8988T (cell line): ENCODE data around the gene LELP1.
"Not testable (repeated sequence)": the region's sequence is repeated elsewhere in the genome, so short reads cannot be mapped to it uniquely, and the experiment has no call there.

Experiments
- DNase-seq: peaks from one replicate; pipeline ENCODE4 v3.0.0; 2011

The LELP1 gene

DNA sequence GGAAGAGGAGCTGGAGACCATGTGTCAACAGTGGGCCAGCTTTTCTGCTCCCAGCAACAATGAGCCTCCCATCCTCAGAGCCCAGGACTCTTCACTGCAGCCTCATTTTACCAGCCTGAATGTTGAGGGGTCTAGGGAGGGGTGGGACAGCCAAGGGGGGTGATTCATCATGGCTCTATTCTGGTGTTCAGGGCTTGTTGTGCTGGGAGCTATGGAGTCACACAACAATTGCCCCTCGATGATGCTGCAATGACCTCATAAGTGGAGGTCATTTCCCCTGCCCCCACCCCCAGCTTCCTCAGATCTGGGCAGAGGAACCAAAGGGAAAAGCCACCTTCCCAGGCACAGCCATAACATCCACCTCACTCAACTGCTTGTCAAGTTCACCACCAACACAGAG, at the start of gene LELP1:
Gene LELP1, plus strand, starts transcription at position 301 of the 400 bp plus-strand sequence. CDS start 1,278 bp downstream, outside the sequence.
- DNase-seq: no peak

DNA sequence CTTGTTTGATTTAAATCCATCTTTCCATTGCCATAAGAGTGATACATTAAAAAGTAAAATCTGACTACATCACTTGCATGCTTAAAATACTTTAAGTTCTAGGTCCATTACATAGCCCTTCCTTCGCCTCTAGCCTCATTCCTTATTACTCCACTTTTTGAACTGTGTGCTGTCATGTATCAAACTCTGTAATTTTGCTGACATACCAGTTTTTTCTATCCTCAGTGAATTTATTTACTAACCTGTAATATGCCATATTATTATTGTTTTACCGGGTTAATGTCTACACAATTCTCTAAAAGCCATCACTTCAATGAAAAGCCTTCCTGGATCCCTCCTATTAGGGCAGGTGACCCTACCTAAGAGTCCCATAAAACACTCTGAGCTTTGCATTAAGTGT, 47.7 kb upstream of the LELP1 start:
- no peak for DNase-seq

DNA sequence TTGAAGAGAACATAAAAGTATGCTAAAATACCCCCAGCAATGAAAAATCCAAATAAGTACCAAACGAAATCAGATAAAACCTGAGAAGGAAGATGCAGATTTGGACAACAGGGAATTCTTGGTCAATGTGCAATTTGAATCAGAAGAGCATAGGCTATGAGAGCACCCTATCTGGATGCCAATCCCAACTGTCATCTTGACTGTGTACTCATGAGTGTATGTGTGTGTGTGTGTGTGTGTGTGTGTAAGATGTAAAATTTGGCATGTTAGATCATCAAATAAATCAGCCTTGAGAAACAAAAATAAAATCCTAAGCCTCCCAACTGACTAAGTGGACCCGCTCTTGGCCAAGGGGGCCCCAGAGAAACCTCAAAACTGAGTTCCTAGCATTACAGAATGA, 34.5 kb upstream of the LELP1 start:
- DNase-seq: no peak

DNA sequence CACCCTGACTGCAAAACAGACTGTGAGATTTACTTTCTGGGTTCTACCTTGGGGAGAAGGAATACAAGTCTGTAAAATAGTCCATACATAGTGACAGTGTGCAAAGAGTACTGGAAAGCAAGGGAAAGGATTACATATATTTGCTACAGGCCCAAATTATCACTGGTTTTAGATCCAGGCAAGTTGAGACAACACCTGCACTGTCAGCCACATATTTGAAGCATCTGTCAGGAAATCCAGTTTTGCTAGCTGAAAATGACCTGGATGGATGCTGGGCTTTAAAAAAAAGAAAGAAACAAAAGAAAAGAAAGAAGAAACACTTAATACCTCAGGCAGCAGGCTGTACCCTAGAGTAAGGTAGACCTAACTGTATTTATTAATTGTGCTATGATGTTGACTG, 28.6 kb upstream of the LELP1 start:
- no peak for DNase-seq

DNA sequence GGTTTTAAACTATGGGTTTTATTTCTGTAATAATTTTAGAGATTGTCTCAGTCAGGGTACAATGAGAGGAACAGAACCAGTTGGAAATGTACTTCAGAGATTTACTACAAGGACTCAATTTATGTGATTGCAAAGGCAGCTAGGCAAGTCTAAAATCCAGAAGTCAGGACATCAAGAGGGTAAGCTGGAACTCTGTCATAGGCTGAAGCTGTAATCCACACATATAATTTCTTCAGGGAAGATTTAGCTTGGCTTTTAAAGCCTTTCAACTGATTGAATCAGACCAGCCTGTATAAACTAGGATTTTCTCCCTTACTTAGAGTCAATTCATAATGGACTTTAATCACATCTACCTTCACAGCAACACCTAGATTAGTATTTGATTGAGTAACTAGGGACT, 24.3 kb upstream of the LELP1 start:
- DNase-seq: no peak

DNA sequence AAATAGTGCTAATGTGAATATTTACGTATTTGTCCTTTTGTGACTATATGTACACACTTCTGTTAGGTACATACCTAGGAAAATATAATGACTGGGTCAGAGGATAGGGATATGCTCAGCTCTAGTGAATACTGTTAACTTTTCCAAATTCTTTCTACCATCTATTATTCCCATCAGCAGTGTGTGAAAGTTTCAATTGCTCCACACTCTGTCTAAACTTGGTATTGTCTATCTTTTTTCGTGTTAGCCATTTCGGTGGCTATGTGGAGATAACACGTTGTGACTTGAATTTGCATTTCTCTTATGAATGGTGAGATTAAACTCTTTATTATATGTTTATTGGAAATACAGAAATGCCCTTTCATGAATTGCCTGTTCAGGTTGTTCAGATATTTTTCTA, 22.7 kb upstream of the LELP1 start:
- DNase-seq: no peak

DNA sequence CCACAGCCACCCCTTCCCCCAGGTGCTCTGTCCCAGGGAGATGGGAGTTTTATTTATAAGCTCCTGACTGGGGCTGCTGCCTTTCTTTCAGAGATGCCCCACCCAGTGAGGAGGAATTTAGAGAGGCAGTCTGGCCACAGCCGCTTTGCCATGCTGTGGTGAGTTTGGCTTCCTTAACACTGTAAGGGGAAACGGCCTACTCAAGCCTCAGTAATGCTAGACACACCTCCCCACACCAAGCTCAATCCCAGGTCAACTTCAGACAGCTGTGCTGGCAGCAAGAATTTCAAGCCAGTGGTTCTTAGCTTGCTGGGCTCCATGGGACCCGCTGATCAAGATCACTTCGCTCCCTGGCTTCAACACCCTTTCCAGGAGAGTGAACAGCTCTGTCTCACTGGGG, 14.9 kb upstream of the LELP1 start:
- DNase-seq: not testable (repeated sequence)

DNA sequence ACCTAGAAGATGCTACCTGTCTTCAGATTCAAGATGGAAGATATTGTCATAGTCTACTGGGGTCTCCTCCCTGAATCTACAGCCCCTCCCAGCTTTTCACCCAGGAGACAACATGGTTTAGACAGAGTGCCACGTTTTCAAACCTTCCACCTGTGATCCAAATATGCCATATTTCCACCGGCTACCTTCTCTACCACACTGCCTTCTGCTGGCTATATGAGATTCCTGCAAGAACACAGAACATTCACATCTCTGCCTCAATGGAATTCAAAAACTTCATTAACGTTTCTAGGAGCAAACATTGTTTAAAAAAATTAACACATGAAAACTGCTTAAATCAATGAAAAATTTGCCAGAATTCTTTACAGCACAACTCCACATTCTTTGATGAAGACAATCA, 12.9 kb upstream of the LELP1 start:
- no peak for DNase-seq

DNA sequence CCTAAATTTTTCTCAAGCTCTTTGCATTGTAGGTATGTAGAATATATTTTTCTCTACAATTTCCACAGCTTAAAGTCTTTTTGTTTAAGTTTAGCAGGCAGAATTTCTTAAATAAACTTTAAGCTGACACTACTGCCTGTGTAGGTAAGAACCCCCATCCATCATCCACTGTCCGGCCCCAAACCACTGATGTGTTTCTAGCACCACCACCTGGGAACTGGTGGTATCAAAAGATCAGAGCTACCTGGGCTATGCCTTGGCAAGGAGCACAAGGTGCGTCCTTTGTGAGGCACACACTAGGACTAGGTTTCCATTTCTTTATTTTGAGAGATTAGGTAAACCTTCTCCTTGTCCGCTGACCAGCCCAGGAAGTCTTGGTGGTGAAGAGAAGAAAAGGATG, 10.5 kb upstream of the LELP1 start:
- no peak for DNase-seq

DNA sequence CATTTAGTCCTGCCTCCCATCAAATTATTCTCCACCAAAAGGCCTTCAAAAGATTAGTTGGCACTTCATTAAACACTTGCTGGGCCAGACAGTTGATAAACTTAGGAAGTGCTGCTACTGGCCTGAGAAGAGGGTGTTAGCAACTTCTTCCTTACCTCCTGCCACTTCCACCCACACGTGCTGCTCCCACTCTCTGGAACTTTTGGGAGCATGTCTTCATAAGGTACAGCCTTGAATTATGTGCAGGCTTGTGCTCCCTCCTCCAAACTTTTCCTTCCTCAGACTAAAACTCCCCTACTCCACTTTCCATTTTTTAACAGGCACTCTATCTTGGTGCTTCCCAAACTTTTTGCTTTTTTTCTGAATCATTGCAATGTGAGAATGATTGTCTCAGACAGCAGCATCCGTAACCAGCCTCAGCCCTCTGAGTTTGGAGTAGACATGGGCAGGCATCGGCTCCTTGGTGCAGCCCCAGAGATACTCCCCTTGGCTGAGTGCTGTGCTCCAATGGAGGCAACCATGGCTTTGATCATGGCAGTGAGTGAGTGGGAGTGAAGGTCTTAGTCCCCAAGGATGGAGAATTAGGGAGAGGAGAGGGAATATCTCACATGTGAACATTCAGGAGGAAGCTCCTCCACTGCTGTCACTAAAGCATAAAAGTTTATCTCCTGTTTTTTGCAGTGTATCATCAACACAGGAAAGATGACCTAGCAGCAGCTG, 8.7 kb upstream of the LELP1 start:
- DNase-seq: no peak

DNA sequence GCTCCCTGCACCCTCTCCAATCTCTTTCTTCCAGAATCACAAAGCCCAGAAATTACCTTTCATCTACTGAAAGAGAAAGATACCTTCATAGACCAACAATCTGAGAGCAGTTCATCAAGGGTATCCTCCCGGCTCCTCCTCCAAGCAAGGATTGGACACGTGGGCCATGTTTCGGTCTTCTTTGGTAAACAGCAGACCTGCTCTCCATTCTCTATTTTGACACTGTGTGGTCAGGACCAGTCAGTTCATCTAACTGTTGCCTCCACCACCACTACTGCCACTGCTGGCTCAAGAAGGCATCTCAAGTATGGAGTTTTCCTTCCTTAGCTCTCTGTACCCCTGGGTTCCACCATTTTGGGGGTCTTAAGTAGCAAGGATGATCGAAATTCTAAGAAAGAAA, 8.0 kb upstream of the LELP1 start:
- DNase-seq: no peak

DNA sequence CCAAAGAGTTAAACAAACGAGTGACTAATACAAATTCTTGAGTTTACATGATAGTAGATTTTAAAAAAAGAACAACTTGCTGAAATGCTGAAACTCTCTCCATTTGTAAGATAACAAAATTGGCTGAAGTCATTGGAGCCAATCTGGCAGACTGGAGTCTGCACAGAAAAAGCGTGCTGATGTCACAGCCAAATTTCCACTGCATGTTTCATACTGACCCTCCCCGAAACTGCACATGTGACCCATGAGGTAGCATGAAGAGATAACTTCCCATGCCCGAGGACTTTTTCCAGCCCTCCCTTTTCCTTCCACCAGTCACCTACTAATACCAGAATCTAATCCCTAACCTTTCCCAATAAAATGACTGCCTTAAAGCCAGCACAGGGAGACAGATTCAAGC, 1.2 kb upstream of the LELP1 start:
- DNase-seq: no peak

DNA sequence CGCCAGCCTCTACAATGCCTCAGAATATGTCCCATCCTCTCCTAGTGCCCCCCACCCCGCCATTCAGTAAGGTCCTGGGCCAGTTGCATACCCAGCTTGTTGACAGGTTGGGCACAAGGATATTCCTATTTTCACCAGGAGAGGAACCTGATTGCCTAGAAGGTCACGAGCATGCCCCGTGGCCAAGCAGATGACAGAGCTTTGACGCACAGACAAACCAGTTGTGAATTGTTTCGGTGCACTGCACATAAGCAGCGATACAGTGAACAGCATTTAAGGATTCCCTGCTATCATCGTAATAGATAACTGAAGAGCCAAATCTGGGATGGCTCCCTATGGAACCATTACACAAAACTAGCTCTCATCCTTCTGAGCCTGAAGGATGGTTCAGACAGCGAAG, 3.4 kb downstream of the LELP1 start:
- DNase-seq: no peak

DNA sequence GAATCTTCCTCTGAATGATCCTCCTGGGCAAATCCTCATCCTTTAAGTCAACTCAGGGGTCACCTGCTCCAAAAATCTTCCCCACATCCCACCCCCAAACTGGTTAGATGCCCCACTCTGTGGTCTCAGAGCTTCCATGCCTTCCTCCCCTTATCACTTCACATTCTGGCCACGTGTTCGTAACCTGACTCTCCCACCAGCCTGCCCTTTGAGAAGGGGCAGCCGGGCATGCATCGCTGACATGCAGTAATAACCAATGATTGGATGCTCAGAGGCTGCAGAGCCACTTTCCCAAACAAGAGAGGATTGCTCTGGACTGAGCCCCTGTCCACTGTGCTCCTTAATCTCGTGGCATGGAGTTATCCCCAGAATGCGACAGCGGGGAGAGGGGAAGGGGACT, 7.0 kb downstream of the LELP1 start:
- no peak for DNase-seq

DNA sequence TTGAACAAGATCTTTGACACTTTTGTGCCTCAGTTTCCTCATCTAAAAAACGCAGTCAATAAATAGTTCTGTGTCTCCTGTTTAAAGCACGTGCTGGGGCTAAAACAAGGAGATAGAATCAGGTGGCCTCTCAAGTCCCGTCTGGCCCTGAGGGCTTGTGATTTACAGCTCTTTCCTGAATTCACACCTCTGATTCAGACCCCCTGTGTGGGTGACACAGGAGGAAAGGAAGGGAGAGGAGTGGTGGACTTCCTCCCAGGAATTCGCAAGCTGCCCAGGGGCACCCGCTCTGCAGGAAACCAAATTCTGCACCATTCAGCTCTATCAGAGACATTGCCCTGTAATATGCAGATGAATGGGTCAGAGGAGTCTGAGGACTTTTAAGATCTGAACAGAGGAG, 9.0 kb downstream of the LELP1 start:
- no peak for DNase-seq

DNA sequence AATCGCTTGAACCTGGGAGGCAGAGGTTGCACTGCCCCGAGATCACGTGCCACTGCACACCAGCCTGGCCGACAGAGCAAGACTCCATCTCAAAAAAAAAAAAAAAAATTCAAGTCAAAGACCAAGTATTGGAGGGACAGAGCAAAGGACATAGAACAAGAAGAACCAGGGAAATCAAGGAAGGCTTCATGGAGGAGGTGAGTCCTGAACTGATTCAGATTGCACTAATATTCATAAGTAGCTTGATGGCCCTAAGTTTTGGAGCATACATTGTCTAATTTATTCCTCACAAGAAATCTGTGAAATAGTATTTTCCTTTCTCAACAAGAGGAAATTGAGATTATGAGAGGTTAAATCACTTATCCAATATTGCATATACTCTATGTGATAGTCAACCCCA, 10.3 kb downstream of the LELP1 start:
- no peak for DNase-seq

DNA sequence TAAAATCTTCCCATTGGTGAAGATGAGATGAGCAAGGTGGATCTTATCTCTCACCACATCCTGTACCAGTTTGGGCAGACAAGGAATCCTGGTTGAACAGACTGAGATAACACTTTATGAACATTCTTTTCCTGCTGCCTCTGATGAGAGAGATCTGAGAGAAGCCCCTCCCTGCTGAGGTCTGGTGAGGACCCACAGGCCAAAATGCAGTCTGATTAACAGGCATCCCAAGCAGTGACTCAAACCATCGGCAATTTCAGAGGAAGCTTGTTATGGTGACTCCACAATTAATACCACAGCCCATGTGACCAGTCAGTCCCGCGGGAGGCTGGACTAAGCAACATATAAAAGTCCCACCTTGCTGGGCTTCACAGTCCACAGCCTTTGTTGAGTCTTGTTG, 14.0 kb downstream of the LELP1 start, which contains the start of gene PRR9:
Gene PRR9, plus strand, starts transcription at position 373 of the 400 bp plus-strand sequence. CDS start 561 bp downstream, outside the sequence.
- no peak for DNase-seq

DNA sequence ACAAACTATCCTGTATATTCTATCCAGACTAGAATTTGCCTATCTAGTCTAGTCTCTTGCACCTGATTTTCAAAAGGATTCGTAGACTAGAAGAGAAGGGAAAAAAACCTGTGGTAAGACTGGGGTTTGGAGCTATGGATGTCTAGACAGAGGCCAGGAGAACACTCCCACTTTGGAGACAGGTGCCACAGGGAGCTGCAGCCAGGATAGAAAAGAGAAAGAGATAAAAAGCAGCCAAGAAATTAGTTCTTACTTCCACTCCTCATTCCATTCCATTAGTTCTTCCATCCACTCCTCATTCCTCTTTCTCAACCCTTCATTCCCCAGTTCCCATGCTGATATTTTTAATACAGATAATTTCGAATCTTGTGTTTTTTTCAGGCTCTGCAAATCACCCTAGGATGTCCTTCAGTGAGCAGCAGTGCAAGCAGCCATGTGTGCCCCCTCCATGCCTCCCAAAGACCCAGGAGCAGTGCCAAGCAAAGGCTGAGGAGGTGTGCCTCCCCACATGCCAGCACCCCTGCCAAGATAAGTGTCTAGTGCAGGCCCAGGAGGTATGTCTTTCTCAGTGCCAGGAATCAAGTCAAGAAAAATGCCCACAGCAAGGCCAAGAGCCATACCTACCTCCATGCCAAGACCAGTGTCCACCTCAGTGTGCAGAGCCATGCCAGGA, 14.7 kb downstream of the LELP1 start:
- DNase-seq: no peak

DNA sequence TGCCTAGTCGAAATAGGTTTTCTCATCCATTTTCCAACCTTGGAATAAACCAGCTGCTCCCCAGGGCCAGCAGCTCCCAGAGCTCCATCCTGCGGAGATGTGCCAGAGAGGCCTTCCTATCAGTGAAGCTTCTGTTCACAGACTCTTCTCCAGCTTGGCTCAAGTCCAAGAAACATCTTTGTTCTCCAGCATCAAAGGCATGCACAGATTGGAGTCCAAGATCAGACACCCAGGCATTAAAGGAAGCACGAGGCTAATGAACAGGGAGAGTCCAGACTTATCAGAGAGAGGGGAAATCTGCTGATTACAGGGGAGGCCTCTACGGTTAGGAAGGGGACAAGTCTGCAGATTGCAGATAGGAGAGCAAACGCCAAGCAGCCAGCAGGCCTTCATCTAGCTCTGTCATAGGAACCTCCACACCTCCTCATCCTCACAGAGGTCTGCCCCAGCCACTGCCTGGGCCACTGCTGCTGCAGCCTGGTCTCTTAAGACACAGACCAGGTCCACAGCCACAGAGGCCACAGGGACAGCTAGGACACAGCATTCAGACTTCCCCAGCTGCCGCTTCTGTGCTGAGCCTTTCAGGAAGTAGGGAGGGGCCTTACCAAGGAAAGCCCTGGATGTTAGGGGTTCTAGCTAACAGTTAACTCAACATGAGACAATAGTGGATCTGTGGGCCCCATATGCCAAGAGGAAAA, 17.5 kb downstream of the LELP1 start:
- DNase-seq: no peak

DNA sequence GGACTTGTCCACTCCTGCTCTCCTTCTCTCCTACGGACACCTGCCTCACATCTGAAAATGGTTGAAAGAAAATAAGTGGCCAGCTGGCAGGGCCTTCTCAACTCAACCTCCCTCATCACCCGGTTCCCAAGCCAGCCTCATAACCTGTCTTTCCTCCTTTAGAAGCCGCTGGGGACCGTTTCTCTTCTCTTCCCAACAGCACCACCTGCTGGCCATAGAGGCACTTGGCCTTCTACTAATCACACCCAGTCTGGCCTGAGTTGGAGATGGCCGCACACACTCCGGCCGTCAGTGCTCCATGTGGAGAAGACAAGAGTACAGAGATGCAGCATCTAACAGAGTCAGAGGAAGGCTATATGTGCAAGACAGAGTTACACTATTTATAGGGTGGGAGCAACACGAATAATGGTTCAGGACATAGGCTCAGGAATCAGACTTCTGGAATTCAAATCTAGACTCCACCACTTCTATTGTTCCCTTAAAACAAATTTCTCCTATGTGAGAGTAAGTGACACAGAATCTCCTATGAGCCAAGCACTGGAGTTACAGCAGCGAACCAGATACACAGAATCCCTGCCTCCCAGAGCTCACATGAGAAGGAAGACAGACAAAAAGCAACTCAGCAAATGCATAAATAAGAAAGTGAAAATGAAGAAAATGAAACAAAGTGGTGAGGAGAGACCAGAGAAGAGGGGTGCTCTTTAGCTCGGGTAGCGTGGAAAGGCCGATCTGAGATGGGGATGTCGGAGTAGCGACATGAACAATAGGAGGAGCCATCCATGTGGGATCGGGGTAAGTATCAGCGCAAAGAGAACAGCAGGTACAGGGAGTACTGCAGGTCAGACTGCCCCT, 20.0 kb downstream of the LELP1 start:
- not testable (repeated sequence) for DNase-seq

DNA sequence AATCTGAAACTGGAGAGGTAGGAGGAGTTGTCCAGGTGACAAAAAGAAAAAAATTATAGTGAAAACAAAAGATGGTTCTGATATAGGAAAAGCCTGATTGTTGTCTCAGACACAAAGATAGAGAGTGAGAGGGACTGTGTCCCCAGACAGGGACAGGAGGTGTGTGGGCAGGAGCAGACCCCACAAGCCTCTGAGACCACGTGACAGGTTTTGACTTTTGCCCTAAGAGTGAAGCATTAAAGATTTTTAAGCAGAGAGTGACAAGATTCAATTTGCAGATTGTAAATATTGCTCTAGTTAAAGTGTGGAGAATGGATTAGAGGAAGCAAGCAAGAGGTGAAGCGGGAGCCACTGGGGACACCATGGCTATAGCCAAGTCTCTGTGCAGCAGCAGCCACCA, 24.6 kb downstream of the LELP1 start:
- no peak for DNase-seq

DNA sequence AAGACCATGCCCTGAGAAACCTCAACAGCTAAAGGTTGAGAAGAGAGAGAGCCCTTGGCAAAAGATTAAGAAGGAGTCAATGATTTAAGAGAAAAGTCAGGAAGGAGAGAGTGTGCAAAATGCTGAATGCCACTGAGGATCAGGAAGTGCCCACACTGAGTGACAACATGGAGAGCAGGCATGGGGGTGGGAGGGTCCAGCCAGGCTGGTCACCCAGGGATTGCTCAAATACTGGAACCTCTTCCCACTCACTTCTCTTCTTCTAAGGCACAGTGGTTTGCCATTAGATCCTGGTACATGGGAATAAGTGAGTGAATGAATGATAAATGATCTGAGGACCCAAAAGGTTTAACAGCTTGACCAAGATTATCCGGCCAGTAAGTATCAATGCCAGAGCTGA, 25.3 kb downstream of the LELP1 start:
- no peak for DNase-seq
